Activated CD4-positive, CD25-positive, alpha-beta regulatory T cell treated with anti-CD3 and anti-CD28 coated beads, Interleukin-2, amount 50 U/mL, for 16 hours (primary cell): ENCODE measurements around the gene GPR35.
"Not testable (repeated sequence)": the region's sequence is repeated elsewhere in the genome, so short reads cannot be mapped to it uniquely, and the experiment has no call there.

Experiments used
- DNase-seq: peaks from one replicate; pipeline ENCODE4 v3.0.0-alpha.2; 2020; ENCODE audit warnings: low read depth, low spot score

The GPR35 gene

DNA sequence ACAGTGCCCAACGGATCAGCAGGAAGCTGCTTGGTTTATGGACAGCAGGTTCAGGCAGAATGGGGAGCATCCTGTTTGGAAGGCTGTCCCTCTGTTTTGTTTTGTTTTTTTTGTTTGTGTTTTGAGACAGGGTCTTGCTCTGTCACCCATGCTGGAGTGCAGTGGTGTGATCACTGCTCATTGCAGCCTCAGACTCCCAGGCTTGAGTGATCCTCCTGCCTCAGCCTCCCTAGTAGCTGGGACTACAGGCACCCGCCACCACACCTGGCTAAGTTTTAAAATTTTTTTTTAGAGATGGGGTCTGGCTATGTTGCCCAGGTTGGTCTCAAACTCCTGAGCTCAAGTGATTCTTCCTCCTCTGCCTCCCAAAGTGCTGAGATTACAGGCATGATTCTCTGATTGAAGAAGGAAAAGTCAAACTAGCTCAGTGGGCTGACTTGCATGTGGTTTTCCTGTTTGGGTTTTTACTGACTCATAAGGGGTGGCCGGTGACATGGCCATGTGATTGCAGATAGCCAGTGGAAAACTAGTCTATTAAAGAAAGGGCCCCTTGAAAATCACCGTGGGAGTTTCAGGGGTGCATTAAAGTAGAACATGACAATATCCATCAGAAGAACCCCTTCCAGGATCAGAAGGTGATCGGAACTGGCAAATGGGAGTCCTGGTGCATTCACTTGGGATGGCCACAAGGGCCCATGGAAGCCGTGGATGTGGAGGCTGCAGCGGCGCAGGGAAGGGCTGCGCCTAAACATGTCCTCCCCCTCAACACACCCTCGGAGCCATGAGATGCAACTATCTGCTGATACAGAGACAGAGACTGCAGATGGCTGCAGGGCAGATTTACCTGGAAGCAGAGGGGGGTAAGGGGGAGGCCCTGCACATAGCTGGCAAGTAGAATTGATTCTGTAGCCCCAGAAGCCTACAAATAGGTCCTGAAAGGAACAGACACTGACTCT, 30.9 kb downstream of the GPR35 start:
- no peak for DNase-seq

DNA sequence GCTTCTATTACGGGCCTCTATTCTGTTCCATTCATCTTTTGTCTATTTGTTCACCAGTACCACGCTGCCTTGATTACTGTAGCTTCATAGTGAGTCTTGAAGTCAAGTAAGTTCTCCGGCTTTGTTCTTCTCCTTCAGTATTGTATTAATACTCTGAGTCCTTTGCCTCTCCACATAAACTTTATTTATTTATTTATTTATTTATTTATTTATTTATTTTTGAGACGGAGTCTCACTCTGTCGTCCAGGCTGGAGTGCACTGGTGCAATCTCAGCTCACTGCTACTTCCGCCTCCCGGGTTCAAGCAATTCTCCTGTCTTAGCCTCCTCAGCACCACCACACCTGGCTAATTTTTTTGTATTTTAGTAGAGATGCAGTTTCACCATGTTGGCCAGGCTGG, 34.6 kb downstream of the GPR35 start:
- not testable (repeated sequence) for DNase-seq

DNA sequence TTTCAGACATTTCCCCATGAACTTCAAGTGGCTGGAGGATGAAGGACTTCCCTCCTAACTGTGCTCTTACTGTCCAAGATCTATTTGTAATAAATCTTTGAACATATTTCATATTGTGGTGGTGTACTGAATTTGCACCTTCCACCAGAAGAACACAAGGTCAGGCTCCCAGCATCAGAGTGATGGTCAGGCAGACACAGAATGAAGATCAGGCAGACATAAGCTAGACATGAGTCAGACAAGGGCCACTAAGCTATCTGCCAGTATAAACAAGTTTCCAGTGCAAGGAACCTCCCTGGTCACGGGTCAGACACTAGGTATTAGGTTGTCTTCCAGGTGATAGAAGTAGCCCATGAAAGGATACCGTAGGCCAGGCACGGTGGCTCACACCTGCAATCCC, 37.4 kb downstream of the GPR35 start:
- no peak for DNase-seq

DNA sequence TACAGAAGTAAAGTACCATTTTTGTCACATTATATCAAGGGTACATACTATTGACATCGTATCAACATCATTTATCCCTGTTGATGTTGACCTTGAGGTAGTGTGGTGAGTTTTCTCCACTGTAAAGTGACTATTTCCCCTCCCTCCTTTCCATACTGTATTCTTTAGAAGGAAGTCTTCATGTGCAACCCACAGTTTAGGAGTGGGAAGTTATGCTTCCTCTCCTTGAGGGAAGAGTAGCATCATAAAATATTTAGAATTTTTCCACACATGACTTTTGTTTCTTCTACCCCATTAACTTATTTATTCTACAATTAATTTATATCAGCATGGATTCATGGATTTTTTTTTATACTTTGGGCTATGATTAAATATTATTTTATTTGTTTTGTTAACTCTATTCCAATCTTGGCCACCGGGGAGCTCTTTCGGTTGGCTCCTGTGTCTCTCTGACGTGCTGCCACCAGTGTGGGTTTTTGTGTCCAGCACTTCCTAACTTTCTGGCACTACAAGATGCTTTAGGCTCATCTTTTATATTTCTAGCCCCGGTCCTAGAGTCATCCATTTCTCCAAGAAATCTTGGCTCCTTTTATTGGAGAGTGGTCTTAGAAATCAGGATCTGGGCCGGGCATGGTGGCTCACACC, 38.4 kb downstream of the GPR35 start:
- no peak for DNase-seq

DNA sequence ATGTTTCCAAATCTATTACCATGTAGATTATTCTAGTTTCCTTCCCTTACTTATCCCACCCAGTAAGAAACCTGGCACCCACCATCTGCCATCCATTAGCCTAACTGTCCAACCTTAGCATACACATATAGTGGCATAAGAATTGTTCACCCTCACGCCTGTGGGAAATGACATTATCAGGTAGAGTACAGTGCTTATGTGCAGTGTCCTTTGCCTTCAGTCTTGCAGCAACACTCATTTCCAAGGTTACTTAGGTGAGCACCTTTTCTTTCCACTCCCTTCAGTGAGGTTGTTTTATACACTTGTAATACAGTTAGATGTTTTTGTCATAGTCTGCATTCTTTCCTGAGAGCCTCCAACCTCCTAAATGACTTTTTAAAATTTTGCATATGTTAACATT, 39.3 kb downstream of the GPR35 start:
- DNase-seq = no peak

DNA sequence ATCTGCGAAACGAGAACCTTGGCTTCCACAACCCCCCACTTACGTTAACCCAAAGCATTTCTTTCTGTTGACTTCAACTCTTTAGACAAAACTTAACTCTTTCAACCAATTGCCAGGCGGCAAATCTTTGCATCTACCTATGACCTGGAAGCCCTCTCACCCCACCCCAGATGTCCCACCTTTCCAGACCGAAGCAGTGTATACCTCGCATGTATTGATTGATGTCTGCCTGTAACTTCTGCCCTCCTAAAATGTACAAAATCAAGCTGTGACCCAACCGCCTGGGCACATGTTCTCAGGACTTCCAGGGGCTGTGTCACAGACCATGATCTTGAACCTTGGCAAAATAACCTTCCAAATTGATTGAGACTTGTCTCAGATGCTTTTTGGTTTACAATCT, 45.1 kb downstream of the GPR35 start:
- DNase-seq = no peak

DNA sequence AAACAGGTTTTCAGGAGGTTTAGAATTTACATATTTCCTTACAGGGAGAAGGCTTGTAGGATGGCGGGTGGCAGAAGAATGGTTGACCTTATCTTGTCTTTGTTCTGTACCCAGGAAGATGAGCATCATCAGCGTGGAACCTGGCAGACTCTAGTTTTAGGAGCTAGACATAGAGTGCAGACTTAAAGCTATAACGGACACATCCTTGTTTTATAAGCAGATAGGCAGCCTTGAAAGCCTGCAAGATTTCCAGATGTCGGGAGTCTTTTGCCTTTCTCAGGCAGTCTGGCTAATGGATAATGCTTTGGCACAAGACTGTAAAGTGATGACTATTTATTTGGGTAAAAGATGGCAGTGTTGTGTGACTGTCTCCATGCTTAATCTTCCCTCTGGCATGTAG, 45.7 kb downstream of the GPR35 start:
- no peak for DNase-seq

DNA sequence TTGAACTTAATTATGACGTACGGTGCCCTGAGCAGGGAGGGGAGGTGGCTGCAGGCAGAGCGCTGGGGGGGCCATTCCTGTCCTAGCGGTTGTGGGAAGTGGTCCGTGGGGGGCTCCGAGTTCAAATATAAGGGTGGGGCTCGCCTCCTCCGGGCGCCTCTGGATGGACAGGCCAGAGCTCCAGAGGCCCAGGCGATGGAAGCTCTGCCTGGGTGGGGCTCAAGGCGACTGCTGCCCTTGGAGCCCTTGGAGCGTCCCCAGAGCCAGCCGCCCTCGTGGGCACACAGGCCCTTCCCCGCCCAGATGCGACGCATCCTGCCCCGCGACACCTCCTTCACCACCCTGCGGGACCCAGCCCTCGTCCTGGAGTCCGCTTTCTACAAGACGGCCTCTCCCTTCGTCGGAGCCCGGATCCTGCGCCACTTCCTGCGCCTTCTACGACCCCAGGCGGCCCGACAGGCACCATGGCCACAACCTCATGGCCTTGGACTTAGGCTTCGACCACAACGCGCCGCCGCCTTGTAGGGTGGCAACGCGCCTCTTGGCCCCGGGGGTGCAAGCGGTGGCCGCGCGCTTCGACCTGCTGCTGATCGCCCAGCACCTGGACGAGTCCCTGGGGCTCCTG, 46.9 kb downstream of the GPR35 start:
- DNase-seq = no peak

DNA sequence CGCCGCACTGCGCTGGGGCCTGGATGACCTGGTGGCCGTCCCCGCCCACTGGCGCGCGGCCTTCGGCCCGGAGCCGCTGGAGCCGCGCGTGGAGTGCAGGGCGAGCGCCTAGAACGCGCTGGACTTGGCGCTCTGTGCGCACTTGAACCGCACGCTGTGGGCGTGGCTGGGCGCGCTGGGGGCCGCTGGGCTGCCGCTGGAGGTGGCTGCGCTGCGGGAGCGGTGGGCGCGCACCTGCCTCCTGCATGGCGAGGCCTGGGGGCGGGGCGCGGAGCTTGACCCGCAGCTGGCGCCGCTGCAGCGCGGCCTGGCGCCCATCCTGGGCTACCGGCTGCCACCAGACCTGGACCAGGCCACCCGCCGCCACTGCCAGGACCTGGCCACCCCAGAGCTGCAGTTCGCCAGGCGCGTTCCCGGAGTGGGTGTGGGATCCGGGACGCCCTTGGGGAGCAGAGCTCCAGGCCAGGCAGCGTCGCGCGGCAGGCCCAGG, 47.5 kb downstream of the GPR35 start:
- no peak for DNase-seq

DNA sequence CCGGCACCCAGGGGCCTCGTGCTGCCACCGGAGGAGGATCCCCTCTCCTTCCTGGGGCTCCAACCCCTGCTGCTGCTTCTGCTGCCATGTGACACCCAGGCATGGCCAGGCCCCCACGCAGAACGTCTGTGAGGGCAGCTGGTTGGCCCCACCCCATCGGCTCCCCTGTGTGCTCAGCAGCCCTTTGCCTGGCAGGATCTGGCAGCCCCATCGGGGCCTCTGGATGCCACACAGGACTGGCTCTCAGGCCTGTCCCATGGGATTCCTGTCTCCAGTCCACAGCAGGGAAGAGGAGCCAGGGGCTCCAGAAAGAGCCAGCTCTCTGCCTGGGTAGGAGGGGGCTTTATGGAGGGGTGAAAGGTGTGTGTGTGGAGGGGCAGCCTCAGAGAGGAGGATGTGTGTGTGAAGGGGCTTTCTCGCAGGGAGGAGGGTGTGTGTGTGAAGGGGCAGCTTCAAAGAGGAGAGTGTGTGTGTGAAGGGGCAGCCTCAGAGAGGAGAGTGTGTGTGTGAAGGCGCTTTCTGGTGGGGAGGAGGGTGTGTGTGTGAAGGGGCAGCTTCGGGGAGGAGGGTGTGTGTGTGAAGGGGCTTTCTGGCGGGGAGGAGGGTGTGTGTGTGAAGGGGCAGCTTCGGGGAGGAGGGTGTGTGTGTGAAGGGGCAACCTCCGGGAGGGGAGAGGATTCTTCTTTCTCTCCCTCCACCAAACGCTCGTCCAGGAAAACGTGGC, 49.3 kb downstream of the GPR35 start:
- DNase-seq = not testable (repeated sequence)

DNA sequence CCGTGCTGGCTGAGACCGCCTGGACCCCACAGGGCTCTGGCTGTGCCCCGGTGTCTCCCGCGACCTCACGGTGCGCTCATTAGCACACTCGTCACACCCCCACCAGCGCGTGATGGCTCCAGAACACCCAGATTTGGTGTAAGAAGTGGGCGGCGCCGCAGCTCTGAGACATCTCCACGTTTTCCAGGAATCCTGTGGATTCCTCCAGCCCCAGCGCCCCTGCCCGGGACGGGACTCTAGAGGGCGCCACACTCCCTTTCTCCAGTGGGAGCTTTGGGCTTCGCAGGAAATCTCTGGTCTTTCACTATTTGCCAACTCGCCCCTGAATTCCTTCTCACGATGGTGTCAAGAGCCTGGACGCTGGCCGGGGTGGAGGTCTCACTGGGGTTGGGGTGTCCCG, 50.1 kb downstream of the GPR35 start:
- DNase-seq = not testable (repeated sequence)

DNA sequence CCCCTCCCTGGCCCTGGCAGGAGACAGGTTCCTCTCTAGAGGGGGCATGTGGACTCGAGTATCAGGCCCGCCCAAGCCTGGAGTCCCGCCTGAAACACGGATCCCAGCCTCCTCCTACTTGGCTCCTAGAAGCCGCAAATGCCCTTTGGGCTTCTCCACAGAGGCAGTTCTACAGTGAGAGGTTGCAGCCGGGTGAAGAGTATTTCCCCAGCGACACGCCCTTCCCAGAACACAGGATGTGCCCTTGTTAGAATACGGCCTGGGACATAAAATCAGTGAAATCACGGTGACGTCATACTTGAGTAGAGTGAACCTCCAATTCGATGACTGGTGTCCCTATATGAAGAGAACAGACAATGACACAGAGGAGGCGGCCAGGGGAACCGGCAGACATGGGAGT, 52.8 kb downstream of the GPR35 start:
- not testable (repeated sequence) for DNase-seq

DNA sequence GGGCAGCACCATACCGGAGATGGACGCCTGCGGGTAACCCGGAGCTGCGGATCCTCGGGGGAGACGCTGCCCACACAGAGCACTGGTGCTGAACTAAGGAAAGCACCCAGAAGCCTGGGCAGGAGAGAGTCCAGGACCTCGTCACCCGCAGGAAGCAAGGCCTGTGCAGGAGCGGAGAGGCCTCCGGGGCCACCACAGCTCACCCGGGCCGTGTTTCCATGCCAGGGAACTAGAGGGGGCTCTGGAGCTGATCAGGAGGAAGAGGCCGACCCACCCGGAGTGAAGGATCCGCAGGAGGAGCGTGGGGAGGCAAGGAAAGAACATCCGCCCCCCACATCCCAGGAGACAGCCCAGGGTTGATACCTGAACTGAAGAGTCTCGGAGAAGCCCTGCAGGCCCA, 53.6 kb downstream of the GPR35 start:
- DNase-seq = not testable (repeated sequence)

DNA sequence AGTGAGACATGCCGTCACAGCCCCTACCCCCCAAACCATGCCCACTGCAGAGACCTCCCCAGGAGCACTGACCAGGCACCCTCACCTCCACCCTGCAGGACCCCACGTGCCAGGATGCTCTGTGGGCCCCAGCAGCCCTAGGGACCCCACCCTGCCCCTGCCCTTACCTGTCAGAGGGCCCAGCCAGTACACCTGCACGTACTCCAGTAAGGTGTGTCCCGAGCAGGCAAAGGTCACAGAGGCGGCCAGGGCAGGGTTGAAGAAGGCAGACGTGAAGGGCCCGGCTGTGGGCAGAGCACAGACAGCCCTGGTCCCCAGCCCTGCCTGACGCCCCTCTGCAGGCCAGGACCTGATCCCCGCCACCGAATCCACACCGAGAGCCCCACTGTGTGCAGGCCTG, 54.9 kb downstream of the GPR35 start:
- not testable (repeated sequence) for DNase-seq
